IPS DF 4.7 (cell line): ENCODE results near the gene CCL8.
A peak's percentile ranks its signal among the peaks of the same experiment; 100 is the strongest.

Experiments
- DNase-seq: peaks from one replicate; pipeline ENCODE4 v3.0.0-alpha.2; 2013; ENCODE audit warnings: low spot score; ENCODE audit errors: extremely low read depth

CCL8 gene

GRCh38 chr17:34319039-34319483 lies at the start of gene CCL8:
Gene CCL8, plus strand, starts transcription at chr17:34319435. Its CDS starts 67 bp downstream, at chr17:34319502.
- DNase-seq: no peak

DNA sequence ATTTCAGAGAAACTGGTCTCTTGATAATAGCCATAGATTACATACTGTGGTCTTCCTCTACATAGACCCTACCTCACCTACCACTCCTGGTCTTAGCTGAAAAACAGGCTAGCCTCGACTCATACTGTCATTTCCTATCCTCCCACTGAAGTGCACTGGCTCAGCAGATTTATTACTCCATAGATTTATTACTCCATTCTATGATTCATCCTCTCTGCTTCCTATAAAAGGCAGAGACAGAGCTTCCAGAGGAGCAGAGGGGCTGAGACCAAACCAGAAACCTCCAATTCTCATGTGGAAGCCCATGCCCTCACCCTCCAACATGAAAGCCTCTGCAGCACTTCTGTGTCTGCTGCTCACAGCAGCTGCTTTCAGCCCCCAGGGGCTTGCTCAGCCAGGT lies 49.3 kb upstream of the CCL8 start, which contains the start of gene CCL7:
TSS of gene CCL7 (plus strand) at position 253 of the 400 bp plus-strand sequence. CDS start at position 323, 70 bp downstream.
- DNase-seq: no peak

DNA sequence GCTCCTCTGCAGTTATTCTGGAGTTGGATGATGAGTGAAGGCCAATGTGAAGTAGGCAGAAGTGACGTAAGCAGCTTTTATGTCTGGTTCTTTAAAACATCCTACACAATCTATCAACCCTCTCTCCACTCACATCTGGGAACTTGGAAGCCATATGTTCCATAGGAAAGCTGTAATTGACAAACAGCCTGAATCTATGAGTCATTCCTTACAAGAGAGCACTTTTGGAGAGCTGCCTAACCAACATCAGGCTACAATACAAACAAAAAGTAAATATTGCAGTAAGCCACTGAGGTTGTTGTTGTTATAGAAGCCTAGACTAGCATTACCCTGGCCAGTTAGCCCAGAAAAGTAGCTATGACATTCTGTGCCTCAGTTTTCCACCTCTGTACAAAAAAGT lies 43.4 kb upstream of the CCL8 start:
- DNase-seq: no peak

DNA sequence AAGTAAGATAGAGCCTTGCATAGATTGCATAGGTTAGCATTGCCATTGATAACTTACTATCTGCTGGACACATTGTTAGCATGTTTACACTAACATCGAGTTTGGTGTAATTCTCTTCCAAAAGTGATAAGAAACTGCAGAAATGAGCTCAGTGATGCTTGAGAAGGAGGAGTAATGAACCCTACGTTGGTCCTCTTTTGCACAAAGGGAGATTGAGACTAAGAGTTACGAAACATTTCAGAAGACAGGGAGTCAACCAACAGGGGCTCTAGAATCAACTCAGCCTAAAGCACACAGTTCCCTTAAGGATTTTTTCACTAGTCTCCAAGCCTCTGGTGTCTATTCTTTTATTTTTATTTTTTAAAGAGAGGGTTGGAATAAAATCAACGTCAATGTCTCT lies 42.4 kb upstream of the CCL8 start:
- DNase-seq: no peak

DNA sequence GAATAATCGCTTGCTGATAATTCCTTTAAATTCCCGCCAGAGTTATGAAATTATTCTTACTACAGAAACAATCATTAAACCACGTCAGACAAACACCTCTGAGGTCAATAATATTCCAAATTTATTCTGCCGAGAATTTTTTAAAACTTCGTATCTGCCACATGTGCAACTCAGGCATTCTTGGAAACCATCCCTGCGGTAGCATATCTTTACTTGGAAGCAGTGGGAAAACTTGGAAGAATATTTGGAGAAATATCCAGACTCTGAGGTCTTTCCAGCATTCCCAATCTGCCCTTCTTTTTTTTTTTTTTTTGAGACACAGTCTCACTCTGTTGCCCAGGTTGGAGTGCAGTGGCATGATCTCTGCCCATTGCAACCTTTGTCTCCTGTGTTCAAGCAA lies 35.7 kb upstream of the CCL8 start:
- no peak for DNase-seq

GRCh38 chr17:34285286-34285792 lies 33.9 kb upstream of the CCL8 start, which contains the start of gene CCL11:
Gene CCL11, plus strand, starts transcription at chr17:34285742. Its CDS starts 67 bp downstream, at chr17:34285809.
- no peak for DNase-seq

DNA sequence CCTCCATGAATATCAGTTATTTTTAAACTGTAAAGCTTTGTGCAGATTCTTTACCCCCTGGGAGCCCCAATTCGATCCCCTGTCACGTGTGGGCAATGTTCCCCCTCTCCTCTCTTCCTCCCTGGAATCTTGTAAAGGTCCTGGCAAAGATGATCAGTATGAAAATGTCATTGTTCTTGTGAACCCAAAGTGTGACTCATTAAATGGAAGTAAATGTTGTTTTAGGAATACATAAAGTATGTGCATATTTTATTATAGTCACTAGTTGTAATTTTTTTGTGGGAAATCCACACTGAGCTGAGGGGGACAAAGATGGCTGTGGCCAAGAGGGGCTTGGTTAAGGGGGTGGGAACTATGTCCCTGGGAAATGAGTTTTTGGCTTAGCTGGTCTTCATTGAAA lies 31.4 kb upstream of the CCL8 start:
- no peak for DNase-seq

- no peak for DNase-seq
These were observed 28.6 kb upstream of the CCL8 start for GRCh38 chr17:34290586-34290985.

DNA sequence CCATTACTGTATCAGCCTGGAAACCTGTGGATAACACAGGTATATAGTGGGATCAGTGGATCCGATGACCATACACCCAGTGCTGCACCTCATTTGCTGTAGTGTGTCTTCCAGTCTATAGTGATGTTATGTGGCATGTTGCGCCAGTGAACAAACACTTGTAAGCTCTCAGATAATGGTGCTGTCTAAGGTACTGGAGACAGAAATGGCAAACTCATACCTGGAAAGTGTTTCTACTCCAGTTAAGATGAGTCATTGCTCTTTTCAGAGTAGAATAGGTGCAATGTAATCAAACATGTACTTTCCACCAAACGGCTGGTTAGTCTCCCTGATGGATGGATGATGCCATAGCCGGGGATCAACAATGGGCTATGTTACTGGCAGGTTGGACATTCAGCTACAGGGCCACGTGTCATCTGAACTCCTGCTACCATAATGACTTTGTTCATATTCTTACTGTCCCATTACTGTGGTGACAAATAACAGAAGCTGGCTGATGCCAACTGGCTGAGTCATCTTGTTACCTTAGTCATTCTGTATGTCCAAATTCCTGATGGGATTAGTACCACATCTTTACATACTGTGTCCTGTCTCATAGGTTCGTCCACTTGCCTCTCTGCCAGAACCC lies 27.4 kb upstream of the CCL8 start:
- DNase-seq: no peak

DNA sequence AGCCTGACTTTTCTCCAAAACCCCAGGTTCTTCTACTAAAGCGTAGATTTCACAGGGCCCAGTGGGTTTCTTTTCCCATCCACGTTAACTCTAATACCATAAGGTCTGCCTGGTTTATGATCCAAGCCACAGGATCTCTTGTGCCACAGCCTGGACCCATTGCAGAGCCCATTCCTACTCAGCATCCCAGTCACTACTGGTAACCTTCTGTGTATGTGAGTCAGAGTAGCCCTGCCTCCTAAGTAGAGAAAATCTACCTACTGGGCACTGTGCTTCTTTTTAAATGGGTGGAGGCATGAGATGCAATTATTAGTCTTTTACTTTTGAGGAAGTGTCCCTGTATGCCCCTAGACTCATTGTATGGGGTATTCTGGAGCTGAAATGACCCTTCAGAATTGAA lies 20.2 kb upstream of the CCL8 start:
- no peak for DNase-seq

GRCh38 chr17:34299956-34300577 lies 19.2 kb upstream of the CCL8 start:
- DNase-seq: no peak

GRCh38 chr17:34300652-34301370 lies 18.4 kb upstream of the CCL8 start:
- DNase-seq: no peak

DNA sequence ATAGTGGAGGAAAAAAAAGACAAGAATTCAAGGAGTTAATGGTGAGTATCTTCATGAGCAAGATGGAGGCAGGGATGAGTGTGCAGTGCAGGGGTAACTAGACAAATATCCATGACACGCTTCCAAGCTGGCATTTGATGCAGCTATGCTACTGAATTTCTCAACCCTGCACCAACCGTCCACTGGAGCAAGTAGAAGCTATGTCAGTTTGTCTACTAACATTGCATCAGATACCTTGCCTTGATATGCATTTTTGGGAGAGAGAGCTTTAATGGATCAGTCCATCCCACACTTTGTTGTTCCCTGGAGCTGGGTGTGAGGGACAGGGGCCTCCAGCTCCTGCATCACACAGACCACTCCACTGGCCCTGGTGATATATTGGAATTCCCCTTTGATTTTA lies 17.2 kb upstream of the CCL8 start:
- no peak for DNase-seq

DNA sequence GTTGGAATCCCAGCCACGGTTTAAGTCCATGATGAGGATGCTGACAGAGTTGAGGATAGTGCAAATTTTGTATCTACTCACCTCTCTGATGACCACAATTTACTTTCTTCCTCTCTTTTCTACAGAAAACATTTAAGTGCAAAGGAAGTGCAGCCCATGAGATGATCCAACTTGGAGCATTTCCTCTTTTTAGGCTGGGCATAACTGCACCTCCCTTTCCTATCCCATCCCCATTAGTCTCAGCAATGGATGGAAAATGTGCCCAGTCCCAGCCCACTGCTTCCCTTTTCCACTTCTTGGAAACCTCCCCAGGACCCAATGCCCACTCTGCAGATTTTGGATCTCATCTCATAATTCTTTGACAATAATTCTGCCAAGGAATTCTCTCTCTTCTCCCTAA lies 16.6 kb upstream of the CCL8 start:
- DNase-seq: no peak

DNA sequence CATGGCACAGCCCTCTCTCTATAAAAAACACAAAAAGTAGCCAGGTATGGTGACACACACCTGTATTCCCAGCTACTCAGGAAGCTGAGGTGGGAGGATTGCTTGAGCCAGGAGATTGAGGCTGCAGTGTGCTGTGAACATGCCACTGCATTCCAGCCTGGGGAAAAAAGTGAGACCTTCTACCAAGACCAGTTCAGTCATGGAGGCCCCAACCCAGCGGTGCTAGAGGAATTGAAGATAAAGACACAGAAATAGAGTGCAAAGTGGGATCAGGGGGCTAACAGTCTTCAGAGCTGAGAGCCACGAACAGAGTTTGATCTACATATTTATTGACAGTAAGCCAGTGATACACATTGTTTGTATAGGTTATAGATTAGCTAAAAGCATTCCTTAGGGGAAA lies 15.6 kb upstream of the CCL8 start:
- no peak for DNase-seq

GRCh38 chr17:34305061-34305460 lies 14.2 kb upstream of the CCL8 start:
- no peak for DNase-seq

DNA sequence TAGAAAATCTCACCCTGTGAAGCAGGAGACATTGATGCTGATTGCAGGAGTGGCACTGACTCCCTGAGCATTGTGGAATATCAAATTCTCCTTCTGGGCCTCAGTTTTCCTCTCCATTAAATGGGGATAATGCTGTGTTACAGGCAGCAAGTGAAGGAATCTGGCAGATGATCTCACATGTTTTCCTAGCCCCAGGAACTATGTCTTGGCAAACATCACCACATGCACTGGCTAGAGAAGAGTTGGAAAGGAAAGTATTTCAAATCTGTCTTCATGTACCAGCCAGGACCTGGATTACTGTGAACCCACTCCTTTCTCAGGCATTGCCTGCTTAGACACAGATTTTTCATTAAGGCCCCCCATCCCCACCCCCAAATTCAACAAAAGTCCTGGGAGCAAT lies 13.6 kb upstream of the CCL8 start:
- no peak for DNase-seq

DNA sequence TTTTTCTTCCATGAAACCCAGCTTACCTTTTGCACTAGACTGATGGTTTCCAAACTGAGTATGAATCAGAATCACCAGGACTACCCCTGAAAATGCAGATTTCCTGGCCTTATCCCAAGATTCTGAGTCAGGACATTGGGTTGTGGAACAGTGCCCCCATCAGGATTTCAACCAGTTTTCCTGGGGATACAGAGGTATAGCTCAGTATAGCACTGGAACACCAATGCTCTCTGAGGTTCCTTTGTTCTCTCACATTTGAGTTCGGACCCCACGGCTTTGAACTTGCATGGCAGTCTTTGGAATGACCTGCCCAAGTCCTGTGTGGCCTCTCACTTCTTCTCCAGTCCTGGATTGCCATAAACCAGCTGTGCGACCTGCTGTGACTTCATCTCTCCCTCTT lies 12.8 kb upstream of the CCL8 start:
- peak; percentile 33 for DNase-seq

GRCh38 chr17:34307110-34307509 lies 12.1 kb upstream of the CCL8 start:
- DNase-seq: no peak

- no peak for DNase-seq
These were observed 10.9 kb upstream of the CCL8 start for GRCh38 chr17:34308371-34308770.

GRCh38 chr17:34311291-34311690 lies 7.9 kb upstream of the CCL8 start:
- no peak for DNase-seq

GRCh38 chr17:34312080-34312479 lies 7.2 kb upstream of the CCL8 start:
- no peak for DNase-seq
